T-helper 2 cell (primary cell): ENCODE results near the gene CLDND2.
"Not testable (repeated sequence)": the region's sequence is repeated elsewhere in the genome, so short reads cannot be mapped to it uniquely, and the experiment has no call there.

Experiments used
- DNase-seq, 5 experiments: peaks; one replicate each; pipeline versions ENCODE4 v3.0.0 to v3.0.0-alpha.2; 2012 to 2022
- total RNA-seq, 2 donors: gene quantifications; one replicate each; lab custom pipeline; 2026; lab: John Stamatoyannopoulos, UW

CLDND2 gene, protein sequence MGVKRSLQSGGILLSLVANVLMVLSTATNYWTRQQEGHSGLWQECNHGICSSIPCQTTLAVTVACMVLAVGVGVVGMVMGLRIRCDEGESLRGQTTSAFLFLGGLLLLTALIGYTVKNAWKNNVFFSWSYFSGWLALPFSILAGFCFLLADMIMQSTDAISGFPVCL
- total RNA-seq, result 0.31 to 0.74 reads per million in 2 donors

DNA sequence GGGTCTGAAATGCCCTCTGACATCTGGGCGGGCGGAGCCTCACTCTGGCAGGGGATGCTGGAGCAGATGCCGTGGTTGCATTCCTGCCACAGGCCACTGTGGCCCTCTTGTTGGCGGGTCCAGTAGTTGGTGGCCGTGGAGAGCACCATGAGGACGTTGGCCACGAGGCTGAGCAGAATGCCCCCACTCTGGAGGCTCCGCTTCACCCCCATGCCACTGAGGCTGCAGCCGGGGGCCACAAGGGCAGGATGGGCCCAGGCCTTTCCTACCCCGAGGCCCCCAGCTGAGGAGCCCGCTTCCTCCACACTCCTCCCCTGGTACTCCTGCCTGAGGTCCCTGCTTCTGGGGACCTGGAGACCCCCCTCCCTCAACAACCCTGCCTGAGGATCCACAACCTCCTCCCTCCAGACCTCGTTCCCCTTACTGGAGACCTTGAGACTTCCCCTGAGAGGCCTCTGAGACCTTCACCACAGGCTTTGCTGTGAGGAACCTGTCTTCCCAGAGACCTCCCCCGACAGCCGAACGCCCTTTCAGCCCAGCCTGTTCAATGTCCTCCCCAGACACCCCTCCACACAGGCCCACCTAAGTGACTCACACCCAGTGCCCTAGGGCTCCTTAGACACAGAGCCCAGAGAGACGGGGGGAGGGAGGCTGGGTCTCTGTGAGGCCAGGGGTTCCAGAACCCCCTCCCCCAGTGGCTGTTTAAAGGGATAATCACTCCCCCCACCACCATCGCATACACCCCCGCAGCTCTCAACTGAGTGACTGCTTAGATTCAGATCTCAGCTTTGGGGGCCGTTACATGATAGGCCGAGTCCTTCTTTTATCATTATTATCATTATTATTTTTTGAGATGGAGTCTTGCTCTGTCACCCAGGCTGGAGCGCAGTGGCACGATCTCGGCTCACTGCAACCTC is at the start of gene CLDND2:
Gene CLDND2, minus strand, starts transcription at position 638 of the 917 bp plus-strand sequence. Its CDS starts 426 bp downstream, at position 212.
- DNase-seq, result peak in 1 of 5 experiments; percentile 55

DNA sequence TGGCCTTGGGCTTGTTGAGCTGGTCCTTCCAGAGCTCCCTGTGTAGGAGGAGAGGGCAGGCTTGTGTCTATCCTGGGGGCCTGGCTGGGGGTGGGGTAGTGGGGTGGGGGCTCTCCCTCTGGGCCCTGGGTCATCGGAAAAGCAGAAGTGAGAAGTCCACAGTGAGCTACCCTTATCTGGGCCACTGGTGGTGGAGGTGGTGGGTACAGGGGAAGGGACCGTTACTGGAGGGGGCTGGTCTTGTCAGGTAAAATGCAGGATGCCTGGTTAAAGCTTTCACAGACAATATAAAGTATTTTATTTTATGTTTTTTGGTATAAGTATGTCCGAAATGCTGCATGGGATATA is 49.0 kb upstream of the CLDND2 start:
- DNase-seq, result no peak

DNA sequence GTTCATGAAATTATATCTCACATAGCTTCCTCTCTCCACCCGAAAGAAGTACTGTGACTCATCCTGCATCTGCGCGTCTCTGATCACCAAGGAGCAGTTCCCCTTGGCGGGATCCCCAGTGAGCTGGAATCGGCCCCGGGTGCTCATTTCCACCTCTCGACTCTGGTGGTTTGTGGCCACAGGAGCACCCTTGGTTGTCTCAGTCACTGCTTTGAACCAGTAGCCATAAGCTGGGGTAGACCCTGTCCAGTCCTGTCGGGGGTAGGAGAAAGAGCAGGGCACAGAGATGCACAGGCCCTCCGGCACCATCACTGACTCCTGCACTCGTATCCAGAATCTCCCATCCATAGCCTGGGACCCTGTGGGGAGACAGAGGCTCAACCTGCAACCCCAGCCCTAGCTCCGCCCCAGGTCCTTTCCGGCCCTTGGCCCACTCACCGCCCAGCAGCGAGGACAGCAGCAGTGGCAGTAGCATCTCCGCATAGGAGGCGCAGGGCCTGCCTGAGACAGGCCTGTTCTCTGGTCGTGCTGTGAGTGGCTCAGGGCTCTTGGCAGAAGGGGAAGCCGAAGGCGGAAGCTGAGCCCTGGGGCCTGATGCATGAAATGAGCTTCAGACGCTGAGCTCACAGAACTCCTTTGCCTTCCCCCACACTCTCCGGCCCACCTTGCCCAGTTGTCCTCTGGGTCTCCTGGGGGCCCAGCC is 48.5 kb upstream of the CLDND2 start, which contains the start of gene SIGLEC10:
Gene SIGLEC10, minus strand, starts transcription at position 536 of the 703 bp plus-strand sequence. Its CDS starts 61 bp downstream, at position 475.
- peak in 1 of 5 experiments; percentile 69 for DNase-seq

DNA sequence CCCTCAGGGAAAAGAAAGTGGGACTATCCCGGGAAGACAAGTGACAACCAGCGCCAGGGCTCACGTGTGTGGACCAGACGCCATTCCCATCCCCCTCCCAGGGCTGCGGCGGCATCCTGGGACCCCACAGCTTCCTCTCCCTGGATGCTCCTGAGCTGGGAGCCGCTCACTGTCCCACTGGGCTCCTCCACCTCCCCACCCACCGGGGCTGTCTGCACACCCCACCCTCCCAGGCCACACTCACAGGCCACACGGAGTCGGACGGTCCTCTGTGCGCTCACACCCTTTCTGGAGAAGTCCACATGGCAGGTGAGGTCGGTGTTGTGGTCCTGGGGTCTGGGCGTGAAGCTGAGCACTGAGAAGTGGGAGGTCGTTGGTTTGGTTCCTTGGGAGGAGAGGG is 47.6 kb upstream of the CLDND2 start:
- DNase-seq, result not testable (repeated sequence)

DNA sequence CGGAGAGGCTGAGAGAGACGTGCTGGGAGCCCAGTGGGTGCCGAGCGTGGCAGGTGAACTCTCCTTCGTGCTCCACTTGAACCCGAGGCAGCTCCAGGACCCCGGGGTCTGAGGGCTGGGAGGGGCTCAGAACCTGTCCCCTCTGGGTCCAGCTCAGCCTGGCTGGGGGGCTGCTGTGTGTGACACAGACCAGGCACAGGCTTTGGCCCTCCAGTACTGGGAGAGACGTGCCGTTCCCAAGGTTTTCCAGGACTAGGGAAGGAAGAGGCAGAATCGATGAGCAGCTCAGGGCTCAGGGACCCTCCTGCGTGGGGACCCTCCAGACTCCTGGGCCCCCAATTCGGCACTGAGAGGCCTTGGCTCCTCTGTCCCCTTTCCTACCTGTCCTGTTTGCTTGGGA is 46.4 kb upstream of the CLDND2 start:
- DNase-seq, result no peak

DNA sequence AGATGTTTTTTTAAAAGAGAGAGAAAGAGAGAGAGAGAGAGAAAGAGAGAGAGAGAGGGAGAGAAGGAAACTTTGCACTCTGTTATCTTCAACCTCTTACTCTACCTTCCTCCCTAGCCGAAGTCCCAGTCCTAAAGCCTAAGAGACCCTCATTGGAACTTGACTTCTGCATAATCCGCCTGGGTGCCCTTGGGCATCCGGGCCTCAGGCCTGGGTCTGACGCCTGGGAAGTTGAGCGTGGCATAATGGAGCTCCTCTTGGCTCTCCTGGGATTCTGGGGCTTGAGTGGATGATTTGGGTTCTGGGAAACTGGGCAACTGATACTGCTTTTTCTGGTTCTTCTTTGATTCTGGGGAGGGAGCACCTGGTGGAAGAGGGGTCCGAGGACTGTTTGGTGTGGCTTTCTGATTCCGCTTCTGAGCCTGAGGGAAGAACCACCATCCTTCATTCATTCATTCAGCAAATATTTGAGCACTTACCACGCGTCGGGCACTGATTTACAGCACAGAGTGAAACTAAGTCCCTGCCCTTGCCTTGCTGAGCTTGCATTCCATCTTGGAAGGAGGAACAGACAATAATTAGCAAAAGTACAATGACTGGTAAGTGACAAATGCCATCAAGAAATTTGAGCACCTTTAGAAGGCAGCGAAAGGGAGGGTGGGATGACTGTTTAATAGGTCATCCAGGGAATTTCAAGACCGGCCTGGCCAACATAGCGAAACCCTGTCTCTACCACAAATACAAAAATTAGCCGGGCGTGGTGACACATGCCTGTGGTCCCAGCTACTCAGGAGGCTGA is 42.3 kb upstream of the CLDND2 start:
- DNase-seq, result no peak

DNA sequence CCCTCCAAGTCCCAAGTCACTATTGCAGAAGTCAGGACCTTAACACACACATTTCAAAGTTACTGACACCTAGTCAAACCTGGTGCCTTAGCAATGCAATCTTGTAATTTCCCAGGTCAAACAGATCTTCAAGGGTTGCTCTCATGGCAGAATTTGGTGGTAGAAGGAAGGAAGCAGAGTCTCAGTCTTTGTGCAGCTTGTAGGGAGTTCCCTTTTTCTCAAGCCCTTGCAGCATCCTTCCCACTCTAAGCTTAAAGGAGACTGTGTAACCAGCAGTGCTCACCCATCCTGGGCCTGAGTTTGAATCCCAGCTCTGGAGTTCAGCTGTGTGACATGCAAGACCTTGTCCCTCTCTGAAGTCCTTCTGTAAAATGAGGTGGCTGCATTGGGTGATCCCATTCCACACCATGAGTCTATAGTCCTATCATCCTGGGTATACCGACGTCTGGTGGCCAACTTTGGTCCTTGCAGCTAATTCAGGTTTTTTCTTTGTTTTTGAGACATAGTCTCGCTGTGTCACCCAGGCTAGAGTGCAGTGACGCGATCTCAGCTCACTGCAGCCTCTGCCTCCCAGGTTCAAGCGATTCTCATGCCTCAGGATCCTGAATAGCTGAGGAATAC is 38.8 kb upstream of the CLDND2 start:
- peak in 2 of 5 experiments; percentile 41 to 69 for DNase-seq

DNA sequence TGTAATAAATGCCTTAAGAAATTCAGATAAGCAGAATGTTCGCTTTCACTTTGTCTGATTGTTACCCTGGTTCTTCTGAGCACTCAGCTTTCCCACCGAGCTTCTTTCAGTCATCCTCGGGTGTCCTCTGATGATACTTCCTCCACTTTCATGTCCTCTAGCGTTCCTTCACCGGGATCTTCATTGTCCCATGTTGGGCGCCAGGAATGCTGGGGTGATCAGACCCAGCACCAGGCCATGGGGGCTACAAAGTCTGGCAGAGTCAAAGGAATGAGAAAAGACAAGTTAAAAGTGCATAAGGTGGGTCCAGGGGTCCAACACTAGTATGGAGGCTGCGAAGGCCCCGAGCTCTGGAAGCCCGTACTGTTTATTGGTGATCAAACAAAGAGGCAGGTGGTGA is 33.3 kb upstream of the CLDND2 start:
- DNase-seq, result no peak

DNA sequence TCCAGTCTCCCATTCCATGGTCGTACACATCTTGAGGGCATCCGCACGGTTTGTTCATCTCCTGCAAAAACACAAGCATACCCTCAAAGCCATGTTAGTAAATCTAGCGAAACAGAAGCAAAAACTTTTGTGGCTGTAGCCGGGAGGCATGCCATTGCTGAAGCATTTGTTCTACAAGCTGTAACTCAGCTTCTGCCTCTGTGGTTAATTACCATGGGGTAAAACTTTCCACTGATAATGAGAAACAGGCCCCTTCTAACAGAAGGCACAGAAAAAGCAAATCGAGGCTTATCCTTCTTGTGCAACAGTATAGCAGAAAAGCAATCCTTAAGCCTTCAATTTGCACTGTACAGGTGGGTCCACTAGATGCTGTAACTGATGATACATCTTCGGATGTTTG is 31.1 kb upstream of the CLDND2 start:
- not testable (repeated sequence) for DNase-seq

DNA sequence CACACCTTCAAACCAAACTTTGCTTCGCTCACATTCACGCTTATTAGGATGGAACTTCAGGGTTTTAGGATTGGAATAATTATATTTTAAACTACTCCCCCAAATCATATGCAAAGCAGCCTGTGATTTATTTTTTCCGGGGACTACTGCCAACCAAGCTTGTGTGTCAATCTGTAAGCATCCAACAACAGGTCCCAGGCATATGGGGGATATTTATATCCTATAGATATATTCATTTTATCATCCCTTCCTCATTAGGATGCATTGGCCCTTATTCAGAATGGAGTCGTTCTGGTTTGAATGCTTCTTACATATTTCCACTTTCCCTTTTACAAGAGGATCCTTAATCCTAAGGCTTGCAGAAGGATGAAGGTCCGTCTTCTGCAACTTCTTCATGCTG is 30.4 kb upstream of the CLDND2 start:
- no peak for DNase-seq

DNA sequence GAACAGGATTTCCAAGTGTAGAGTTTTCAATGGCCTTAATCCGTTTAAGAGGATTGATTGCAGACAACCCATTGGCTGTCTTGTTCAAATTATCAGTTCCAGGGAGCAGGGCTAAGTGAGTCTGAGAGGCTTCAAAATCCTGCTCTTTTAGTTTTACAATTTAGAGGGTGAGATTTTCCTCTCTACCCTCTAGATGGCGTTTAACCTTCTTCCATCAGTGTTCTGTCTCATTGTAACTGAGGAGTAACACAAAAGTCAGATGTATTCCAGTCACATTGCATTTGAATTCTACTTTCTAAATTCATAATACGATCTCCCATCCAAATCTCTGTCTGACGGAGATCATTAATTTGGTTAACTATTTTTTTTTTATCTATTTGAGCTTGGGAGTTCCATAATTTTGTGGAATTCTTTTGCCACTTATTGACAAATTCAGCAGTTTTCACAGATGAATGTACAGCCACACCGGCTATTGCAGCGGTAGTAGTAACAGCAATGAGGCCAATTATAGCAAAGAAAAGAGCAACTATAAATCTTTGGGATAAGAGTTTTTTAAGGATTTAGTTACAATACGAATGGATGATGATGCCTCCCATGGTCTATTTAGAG is 29.4 kb upstream of the CLDND2 start:
- DNase-seq, result peak in 1 of 5 experiments; percentile 67

DNA sequence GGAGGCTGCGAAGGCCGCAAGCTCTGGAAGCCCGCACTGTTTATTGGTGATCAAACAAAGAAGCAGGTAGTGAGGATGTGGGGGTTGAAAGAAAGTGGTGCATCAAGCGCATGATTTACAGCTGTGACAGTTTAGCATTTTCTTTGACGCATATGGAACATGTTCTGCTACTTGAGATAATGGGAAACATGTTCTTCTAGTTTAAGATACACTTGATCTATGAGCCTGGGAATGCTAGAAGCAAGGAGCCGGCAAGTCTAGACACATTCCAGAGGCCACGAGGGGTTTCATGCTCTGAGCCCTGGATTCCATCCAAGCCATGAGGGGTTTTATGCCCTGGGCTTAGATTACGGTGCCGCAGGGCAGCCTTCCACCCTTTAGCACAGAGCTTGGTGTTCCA is 28.6 kb upstream of the CLDND2 start:
- DNase-seq, result not testable (repeated sequence)

DNA sequence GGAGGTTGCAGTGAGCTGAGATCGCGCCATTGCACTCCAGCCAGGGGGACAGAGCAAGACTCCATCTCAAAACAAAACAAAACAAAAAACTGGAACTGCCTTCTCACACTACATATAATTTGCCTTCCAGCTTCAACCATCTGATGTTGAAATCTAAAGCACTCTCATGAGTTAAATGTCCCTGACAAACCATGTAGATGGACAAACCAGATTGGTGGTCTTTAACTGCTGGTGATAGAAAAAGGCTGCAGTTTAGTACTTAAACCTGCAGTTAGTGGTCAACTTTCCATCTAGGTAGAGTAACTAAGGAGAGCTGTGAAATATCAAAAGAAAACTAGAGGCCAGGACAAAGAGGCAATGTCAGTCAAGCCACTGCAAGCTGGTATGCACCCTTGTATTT is 27.4 kb upstream of the CLDND2 start:
- no peak for DNase-seq

DNA sequence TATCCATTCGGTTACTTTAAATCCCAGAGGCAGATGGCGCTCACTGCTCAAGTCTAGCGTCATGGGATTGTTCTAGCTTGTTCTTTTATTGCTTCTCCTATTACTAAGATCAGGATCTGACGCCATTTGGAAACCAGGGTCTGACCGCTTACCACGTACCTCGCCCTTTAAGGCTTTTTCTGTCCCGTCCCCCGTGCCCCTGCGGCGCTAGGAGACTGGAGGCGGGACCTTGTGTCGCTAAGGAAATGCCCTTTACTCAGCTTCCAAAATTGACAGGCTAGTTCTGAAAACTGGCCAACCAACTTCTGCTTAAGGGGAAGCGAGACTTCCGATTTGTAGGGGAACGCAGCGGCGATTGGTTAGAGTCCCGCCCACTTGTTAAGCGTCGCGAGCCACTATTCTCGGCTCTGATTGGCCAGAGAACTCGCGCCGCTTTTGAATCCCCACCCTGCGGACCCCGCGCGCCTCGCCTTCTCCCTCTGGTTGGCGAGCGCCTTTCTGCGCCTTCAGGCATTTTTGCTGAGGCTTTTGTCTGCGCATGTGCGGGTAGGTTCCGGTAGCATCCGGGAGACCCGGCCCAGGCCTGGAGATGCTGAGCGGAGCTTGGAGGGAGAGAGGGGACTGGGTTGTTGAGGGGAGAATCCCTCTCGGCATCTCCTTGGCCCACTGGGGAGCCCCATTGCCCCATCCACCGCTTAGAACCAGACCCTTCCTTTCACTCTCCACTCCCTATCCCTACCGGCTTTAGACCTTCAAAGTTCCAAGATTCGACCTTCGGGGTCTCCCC is 25.4 kb upstream of the CLDND2 start:
- DNase-seq, result peak; percentile 65 to 100 (median 83)

DNA sequence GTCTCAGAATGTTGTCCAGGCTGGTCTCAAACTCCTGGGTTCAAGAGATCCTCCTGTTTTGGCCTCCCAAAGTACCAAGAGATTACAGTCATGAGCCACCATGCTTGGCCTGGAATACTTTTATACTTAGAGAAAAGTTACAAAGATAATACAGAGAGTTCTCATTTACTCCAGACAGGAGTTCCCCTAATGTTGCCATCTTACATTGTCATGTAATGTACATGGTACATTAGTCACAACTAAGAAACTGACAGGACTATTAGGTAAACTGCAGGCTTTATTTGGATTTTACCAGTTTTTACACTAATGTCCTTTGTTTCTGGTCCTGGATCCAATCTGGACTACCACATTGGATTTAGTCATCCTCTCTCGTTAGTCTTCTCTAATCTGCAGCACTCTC is 23.9 kb upstream of the CLDND2 start:
- no peak for DNase-seq

DNA sequence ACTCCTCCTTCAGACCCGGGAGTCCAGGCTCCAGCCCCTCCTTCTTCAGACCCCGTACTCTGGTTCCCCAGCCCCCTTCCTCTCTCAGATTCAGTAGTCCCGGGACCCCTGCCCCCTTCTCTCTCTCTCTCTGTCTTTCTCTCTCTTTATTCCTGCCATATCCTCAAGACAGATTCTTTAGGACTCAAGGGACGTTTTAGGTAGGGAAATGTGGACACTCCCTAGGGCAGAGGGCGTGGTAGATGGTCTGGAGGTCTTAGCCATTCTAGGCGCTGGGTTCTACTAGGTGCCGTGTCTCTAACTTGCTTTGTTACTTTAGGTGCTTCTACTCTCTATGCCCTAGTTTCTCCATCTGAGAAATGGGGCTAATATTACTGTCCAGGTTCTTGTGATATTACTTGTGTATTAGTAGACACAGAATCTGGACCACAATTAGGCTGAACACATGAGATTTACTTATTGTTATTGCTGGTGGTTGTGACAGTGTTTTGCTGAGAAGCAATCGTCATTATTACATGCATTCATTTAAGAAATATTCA is 22.3 kb upstream of the CLDND2 start:
- no peak for DNase-seq

DNA sequence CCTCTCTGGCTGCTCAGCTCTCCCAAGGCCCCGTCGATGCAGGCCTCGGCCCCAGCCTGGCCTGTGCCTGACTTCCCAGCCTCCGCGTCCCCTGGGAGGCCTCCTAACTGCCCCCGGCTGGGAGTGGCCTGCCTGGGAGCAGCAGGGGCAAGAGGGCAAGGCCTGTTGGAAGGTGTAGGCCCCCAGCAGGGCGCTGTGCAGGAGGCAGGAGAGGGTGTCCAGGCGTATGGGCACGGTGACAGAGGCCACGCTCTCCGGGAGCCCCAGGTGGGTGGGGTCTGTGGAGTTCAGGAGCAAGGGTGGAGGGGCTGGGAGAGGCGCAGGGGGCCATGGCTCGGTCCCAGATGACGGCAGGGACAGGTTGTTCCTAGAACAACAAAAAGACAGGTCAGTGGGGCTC is 20.3 kb upstream of the CLDND2 start:
- DNase-seq, result no peak

DNA sequence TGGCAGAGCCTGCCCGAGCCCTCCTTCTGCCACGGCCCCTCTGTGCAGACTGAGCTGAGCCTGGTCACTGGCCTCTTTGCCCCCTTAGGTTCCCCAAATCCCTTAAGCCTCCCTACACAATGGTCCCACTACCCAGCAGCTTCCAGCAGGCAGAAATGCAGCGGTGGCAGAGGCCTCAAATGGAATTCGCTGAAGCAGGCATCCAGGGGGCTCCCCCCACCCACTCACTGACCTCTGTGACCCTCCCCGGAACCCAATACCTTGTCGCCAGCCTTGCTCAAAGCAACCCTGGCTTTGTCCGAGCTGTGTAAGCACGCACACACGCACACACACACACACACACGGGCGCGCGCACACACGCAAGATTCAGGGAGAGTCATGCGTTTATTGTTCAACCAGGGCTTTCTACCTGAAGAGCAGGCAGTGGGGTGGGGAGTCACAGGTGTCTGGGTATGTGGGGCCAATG is 19.2 kb upstream of the CLDND2 start, which contains the start of gene LIM2:
Gene LIM2, minus strand, starts transcription at position 51 of the 466 bp plus-strand sequence. CDS start 531 bp downstream, outside the sequence.
- no peak for DNase-seq

DNA sequence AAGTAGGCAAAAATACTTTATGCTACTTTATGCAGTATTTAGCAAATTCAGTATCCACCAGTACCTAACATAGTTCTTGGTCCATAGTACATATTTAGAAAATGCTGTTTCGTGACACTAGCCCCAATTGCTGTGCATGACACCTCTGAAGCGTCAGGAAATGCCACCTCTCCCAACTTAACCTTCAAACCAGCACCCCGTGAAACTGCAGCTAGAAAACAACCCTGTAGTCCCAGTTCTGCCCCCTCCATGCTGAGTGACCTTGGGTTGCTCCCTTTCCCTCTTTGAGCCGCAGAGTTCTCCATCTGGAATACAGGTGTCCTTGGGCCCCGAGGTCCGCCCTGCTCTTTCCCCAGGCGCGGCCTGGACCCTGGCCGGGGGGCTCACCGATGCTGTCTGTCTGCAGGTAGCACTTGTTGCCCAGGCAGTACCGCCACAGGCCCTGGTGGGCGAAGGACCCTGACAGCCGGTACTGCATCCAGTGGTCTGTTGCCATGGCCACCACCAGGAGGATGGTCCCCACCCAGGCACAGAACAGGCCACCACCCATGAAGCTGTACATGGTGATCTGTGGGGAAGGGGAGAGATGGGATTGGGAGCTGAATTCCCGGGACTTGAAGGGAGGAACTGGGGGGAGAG is 18.2 kb upstream of the CLDND2 start:
- DNase-seq, result no peak

DNA sequence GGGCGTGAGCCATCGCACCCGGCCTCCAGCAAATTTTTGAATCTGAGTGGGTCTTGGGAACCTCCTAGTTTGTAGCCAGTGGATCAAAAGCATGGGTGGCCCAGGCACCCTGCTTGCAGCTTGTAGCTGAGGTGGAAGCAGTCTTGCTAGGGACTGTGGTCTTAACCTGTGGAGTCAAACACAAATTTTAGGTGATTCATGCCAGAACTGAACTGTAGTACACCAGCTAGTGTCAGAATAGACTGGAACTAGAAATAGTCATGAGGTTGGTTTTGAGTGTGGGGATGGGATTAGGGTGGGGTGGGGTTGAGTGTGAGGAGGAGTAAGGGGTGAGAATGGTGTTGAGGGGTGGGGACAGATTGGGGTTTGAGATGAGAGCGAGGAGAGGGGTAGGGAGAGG is 13.2 kb upstream of the CLDND2 start:
- DNase-seq, result no peak
